GM23338 (cell line): ENCODE results near the gene TIMM50. TPM values are rescaled to one million over a fixed set of nuclear protein-coding genes. Genes with fewer than 3 reads are reported as not detected.

Experiments used
- CTCF ChIP-seq, 2 experiments: fragments of 200-600 bp in 1 of 2; sonication (generic) in 1 of 2; conservative IDR thresholded peaks; 2 replicates each; pipeline versions ENCODE4 v1.5.1 to v1.6.1; 2016 to 2017; ENCODE audit warnings: antibody characterized with exemption in 2 of 2, low read depth in 2 of 2, mild to moderate bottlenecking in 2 of 2, moderate library complexity in 1 of 2
- EZH2 ChIP-seq: fragments of 200-600 bp; sonication (generic); IDR thresholded peaks from one replicate; pipeline ENCODE4 v1.8.0; 2017; ENCODE audit warnings: antibody characterized with exemption, mild to moderate bottlenecking, low read depth; ENCODE audit not compliant: unreplicated experiment
- POLR2AphosphoS5 ChIP-seq: IDR thresholded peaks from 2 replicates; pipeline ENCODE4 v1.6.1; 2016; ENCODE audit warnings: antibody characterized with exemption, low read depth
- ZNF462 ChIP-seq: fragments of 250-450 bp; sonication (Bioruptor Pico); IDR thresholded peaks from 2 replicates; pipeline ENCODE4 v1.5.0; 2020; ENCODE audit warnings: mild to moderate bottlenecking, moderate library complexity
- polyA plus RNA-seq: library from polyadenylated mRNA; unstranded; fragments of >200 nt; fragmentation: Nextera tagmentation; extraction: Ambion mirVana; gene quantifications from 2 replicates; pipeline ENCODE4 v1.2.1, GENCODE V29; 2016
- total RNA-seq: library from RNA; depleted of rRNA; stranded (reverse); fragments of >200 nt; shearing (Covaris generic); gene quantifications from 2 replicates; pipeline ENCODE4 v1.2.3, GENCODE V29; 2014
- TF ChIP-seq, protein P1 (sequence below): IDR thresholded peaks from 2 replicates; pipeline ENCODE4 v1.6.1; 2016; ENCODE audit warnings: antibody characterized with exemption

TIMM50 gene
- total and polyA plus RNA-seq, 2 experiments from 2014 or later = 119 to 139 TPM

DNA sequence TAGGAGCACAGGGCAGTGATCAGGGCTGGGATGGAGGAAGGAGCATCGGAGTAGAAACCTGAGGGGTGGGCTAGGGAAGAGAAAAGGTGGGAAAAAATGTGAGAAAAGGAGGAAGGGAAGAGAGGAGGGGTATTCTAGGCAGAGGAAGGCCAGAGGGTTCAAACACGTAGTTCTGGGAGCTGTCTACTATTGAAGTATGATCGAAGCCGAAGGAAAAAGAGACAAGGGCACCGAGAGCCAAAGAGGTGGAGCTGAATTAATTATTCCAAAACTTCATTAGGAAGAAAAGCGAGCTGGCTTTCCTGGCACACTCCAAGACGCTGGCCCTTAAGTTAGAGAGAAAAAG is 25.9 kb downstream of the TIMM50 start (continued):
- TF ChIP-seq ZNF462 (CRISPR knock-in tag) (no peak), CTCF (conservative IDR thresholded peaks at IDR 0.05; ENCODE audit: low read depth in 2 of 2) (no peak), POLR2AphosphoS5 (no peak), EZH2 (no peak)
- TF ChIP-seq, protein P1, sequence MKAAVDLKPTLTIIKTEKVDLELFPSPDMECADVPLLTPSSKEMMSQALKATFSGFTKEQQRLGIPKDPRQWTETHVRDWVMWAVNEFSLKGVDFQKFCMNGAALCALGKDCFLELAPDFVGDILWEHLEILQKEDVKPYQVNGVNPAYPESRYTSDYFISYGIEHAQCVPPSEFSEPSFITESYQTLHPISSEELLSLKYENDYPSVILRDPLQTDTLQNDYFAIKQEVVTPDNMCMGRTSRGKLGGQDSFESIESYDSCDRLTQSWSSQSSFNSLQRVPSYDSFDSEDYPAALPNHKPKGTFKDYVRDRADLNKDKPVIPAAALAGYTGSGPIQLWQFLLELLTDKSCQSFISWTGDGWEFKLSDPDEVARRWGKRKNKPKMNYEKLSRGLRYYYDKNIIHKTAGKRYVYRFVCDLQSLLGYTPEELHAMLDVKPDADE = no peak
